ENCODE measurements around the gene NSD1. TPM values are rescaled to one million over a fixed set of nuclear protein-coding genes. Genes with fewer than 3 reads are reported as not detected.

Gene NSD1
- total and polyA plus RNA-seq, 2 of the 4 experiments (the other 2 are of a cell fraction), result 7.7 to 31.0 TPM

DNA sequence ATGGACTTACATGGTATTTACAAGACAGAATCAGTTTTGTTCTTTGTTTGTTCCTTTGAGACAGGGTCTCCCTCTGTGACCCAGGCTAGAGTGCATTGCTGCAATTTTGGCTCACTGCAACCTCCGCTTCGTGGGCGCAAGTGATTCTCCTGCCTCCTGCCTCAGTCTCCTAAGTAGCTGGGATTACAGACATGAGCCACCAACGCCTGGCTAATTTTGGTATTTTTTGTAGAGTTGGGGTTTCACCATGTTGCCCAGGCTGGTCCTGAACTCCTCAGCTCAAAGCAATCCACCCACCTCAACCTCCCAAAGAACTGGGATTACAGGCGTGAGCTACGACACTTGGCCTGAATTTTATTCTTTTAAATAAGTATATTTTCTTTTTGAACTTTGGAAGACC lies 142.3 kb downstream of the NSD1 start:
- no peak overlapping the region for H2AFZ ChIP-seq (replicated peaks; ENCODE audit: low read length, poor library complexity)
- CTCF ChIA-PET, result no interaction called here
- WGBS, 2 experiments (ENCODE audit: extremely low coverage in 2 of 2, insufficient read length in 1 of 2), result no CpG with 5 or more reads among the region's 6 CpGs

More for the DNA sequence above, 142.3 kb downstream of the NSD1 start:
- Histone ChIP-seq H3K56ac (ENCODE audit: extremely low read depth, insufficient read depth, low read length) (no peak overlapping the region), H3K4me3 (ENCODE audit: insufficient read depth, low read depth, low read length) (no peak overlapping the region), H3K9me1 (ENCODE audit: insufficient read depth, low read length) (peaks cover under 1% of the 10 kb centered on the region; the same call in 1 of the 2 replicates), H4K8ac (ENCODE audit: low read depth in 2 of 2, low read length in 2 of 2) (no peak overlapping the region), H3K4ac (ENCODE audit: low read depth, low read length) (no peak overlapping the region), H2BK5ac (ENCODE audit: low read depth, low read length, poor library complexity, severe bottlenecking) (no peak overlapping the region), H2BK15ac (ENCODE audit: low read depth, low read length) (no peak overlapping the region), H2AK5ac (ENCODE audit: low read depth, low read length) (no peak overlapping the region), H3K36me3 (ENCODE audit: control insufficient read depth, insufficient read depth, low read length) (peaks cover 22% of the 10 kb centered on the region), H3K9me3 (ENCODE audit: control insufficient read depth, insufficient read depth, low read length) (no peaks in the 10 kb centered on the region), H3K4me1 (ENCODE audit: control insufficient read depth, insufficient read depth, low read length) (peaks cover 3% of the 10 kb centered on the region), H2BK120ac (ENCODE audit: low read depth, low read length) (no peak overlapping the region), H3K9ac (ENCODE audit: low read depth, low read length) (no peak overlapping the region), H3K18ac (ENCODE audit: low read depth, low read length) (no peak overlapping the region), H4K20me1 (ENCODE audit: insufficient read depth, low read length) (no peaks in the 10 kb centered on the region), H3K23ac (ENCODE audit: low read depth, low read length) (no peak overlapping the region), H4K91ac (ENCODE audit: insufficient read depth, low read depth, low read length) (no peak overlapping the region), H3K79me1 (ENCODE audit: low read depth in 1 of 2, low read length in 2 of 2) (peaks cover 0 to 19% of the 10 kb centered on the region in 2 experiments; a peak in 3 of 4 replicates), H4K5ac (ENCODE audit: low read depth, low read length) (no peak overlapping the region), H3K4me2 (ENCODE audit: low read depth, low read length) (no peak overlapping the region), H3K27me3 (ENCODE audit: control insufficient read depth, insufficient read depth, low read length) (no peaks in the 10 kb centered on the region), H2AK9ac (replicated peaks; ENCODE audit: low read depth, low read length, poor library complexity) (no peak overlapping the region), H3K27ac (ENCODE audit: insufficient read depth, low read length) (no peak overlapping the region), H3K14ac (replicated peaks; ENCODE audit: low read depth, low read length) (no peak overlapping the region), H2BK20ac (ENCODE audit: low read depth, low read length) (no peak overlapping the region)
- TF ChIP-seq MXI1 (IDR thresholded peaks at IDR 0.05; ENCODE audit: borderline replicate concordance, low read depth, low read length) (no peak), RAD21 (IDR thresholded peaks at IDR 0.05; ENCODE audit: low read length) (no peak), NFE2L2 (IDR thresholded peaks at IDR 0.05; ENCODE audit: low read depth, low read length) (no peak), MAZ (IDR thresholded peaks at IDR 0.05; ENCODE audit: borderline replicate concordance, low read depth, low read length) (no peak), RFX5 (IDR thresholded peaks at IDR 0.05; ENCODE audit: low read depth, low read length) (no peak), RCOR1 (IDR thresholded peaks at IDR 0.05; ENCODE audit: insufficient replicate concordance, low read length) (no peak), CEBPB (IDR thresholded peaks at IDR 0.05; ENCODE audit: low read depth, low read length) (no peak)
- TF ChIP-seq, protein P1, sequence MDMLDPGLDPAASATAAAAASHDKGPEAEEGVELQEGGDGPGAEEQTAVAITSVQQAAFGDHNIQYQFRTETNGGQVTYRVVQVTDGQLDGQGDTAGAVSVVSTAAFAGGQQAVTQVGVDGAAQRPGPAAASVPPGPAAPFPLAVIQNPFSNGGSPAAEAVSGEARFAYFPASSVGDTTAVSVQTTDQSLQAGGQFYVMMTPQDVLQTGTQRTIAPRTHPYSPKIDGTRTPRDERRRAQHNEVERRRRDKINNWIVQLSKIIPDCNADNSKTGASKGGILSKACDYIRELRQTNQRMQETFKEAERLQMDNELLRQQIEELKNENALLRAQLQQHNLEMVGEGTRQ (IDR thresholded peaks at IDR 0.05; ENCODE audit: low read depth, low read length), result no peak
- TF ChIP-seq, protein P2, sequence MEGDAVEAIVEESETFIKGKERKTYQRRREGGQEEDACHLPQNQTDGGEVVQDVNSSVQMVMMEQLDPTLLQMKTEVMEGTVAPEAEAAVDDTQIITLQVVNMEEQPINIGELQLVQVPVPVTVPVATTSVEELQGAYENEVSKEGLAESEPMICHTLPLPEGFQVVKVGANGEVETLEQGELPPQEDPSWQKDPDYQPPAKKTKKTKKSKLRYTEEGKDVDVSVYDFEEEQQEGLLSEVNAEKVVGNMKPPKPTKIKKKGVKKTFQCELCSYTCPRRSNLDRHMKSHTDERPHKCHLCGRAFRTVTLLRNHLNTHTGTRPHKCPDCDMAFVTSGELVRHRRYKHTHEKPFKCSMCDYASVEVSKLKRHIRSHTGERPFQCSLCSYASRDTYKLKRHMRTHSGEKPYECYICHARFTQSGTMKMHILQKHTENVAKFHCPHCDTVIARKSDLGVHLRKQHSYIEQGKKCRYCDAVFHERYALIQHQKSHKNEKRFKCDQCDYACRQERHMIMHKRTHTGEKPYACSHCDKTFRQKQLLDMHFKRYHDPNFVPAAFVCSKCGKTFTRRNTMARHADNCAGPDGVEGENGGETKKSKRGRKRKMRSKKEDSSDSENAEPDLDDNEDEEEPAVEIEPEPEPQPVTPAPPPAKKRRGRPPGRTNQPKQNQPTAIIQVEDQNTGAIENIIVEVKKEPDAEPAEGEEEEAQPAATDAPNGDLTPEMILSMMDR (conservative IDR thresholded peaks at IDR 0.05; ENCODE audit: low read depth, low read length), result no peak
- dilution Hi-C loops (cut with HindIII; ENCODE audit: low sequenced_read_pairs, unreplicated experiment), result no loop called here
- intact Hi-C loops (cut with micrococcal nuclease), result loop anchor here (5.0 to 10.0 kb wide), 2 partner anchors 34 to 161 kb away; no protein-coding TSS in a partner anchor
- POLR2A ChIA-PET (ENCODE audit: unreplicated experiment), result no interaction called here
- BruUV-seq (replicated peaks), result no TSS peak
- in situ Hi-C loops (cut with MboI; ENCODE audit: low sequenced_read_pairs), result no loop called here
- ATAC-seq (ENCODE audit: low read depth) (no peak), DNase-seq (no peak)

Data from IMR-90 (cell line).